Subcutaneous abdominal adipose tissue (tissue), 5 donors: ENCODE measurements around the gene SDS.

ENCODE experiments used
- H3K27ac ChIP-seq: one replicate; pipeline ENCODE4 v1.7.0; 2013; ENCODE audit warnings: low read depth, mild to moderate bottlenecking, inconsistent platforms, low read length, moderate library complexity
- H3K27me3 ChIP-seq, 5 donors: one replicate each; pipeline ENCODE4 v1.7.0; 2013; ENCODE audit warnings: low read length in 5 of 5, inconsistent platforms in 1 of 5; ENCODE audit not compliant: control insufficient read depth in 5 of 5, insufficient read depth in 4 of 5
- H3K36me3 ChIP-seq, 5 donors: one replicate each; pipeline ENCODE4 v1.7.0; 2013; ENCODE audit warnings: low read length in 5 of 5; ENCODE audit not compliant: control insufficient read depth in 5 of 5, insufficient read depth in 5 of 5
- H3K4me1 ChIP-seq, 5 donors: one replicate each; pipeline ENCODE4 v1.7.0; 2013; ENCODE audit warnings: low read length in 5 of 5, mild to moderate bottlenecking in 3 of 5, moderate library complexity in 1 of 5; ENCODE audit not compliant: control insufficient read depth in 5 of 5, insufficient read depth in 5 of 5
- H3K4me3 ChIP-seq, 5 donors: one replicate each; pipeline ENCODE4 v1.7.0; 2013; ENCODE audit warnings: low read length in 5 of 5, low read depth in 1 of 5
- H3K9ac ChIP-seq, 5 donors: one replicate each; pipeline ENCODE4 v1.7.0; 2013; ENCODE audit warnings: low read length in 5 of 5, mild to moderate bottlenecking in 4 of 5, moderate library complexity in 3 of 5
- H3K9me3 ChIP-seq, 5 donors: one replicate each; pipeline ENCODE4 v1.7.0; 2013; ENCODE audit warnings: low read length in 5 of 5; ENCODE audit not compliant: control insufficient read depth in 5 of 5
- donor health status: healthy.
- donor health status: healthy.
- donor health status: healthy.
- donor health status: healthy.
- donor health status: healthy.

Gene SDS

GRCh38 chr12:113440336-113440735, 36.6 kb upstream of the SDS start:
- Histone ChIP-seq H3K27me3 (peaks cover 4 to 18% (median 13%) of the 10 kb centered on the region in 5 donors), H3K9ac (no peak overlapping the region), H3K9me3 (peaks cover 0 to 3% (median 0%) of the 10 kb centered on the region in 5 donors), H3K36me3 (no peaks in the 10 kb centered on the region), H3K4me3 (no peak overlapping the region), H3K27ac (no peak overlapping the region), H3K4me1 (no peaks in the 10 kb centered on the region)

DNA sequence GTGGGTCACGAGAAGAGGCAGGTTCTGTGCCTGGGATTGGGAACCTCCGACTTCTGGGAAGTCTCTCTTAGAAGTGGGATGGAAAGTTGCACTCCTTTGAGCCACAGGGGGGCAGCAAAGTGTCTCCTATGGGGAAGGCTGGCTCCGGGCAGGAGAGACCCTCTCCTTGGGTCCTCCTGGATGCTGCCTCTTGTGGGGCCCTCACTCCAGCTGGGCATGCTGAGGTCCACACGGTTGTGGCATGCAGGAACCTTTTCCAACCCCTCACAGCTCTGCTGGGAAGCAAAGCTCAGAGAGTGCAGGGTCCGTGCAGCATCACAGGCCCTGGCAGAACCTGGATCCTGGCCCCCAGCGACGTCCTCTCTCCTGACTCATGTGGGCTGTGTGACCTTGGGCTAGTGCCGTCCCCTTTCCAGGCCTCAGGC, 35.9 kb upstream of the SDS start:
- no peaks in the 10 kb centered on the region for H3K36me3 ChIP-seq
- H3K9ac ChIP-seq, result no peak overlapping the region
- H3K9me3 ChIP-seq, result no peaks in the 10 kb centered on the region
- peaks cover 4 to 18% (median 13%) of the 10 kb centered on the region in 5 donors for H3K27me3 ChIP-seq
- no peak overlapping the region for H3K4me3 ChIP-seq
- no peak overlapping the region for H3K27ac ChIP-seq
- H3K4me1 ChIP-seq, result no peaks in the 10 kb centered on the region

DNA sequence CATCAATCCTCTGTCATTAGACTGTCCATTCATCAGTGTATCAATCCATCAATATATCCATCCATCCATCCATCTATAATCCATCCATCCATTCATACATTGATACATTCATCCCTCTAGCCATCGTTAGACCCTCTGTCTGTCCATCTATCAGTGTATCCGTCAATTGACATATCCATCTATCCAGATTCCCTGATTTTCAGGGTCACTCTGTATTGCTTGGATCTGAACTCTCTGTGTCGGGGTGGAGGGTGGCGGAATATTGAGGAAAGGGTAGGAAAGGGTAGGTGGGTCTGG, 35.6 kb upstream of the SDS start:
- Histone ChIP-seq H3K36me3 (no peaks in the 10 kb centered on the region), H3K4me1 (no peaks in the 10 kb centered on the region), H3K9me3 (no peaks in the 10 kb centered on the region), H3K27me3 (peaks cover 4 to 18% (median 12%) of the 10 kb centered on the region in 5 donors), H3K9ac (no peak overlapping the region), H3K27ac (no peak overlapping the region), H3K4me3 (no peak overlapping the region)

- H3K4me1 ChIP-seq, result peaks cover 0 to under 1% (median 0%) of the 10 kb centered on the region in 5 donors
- H3K36me3 ChIP-seq, result no peaks in the 10 kb centered on the region
- H3K4me3 ChIP-seq, result no peak overlapping the region
- H3K27ac ChIP-seq, result no peak overlapping the region
- H3K27me3 ChIP-seq, result peaks cover 4 to 18% (median 11%) of the 10 kb centered on the region in 5 donors
- no peaks in the 10 kb centered on the region for H3K9me3 ChIP-seq
- H3K9ac ChIP-seq, result no peak overlapping the region
These were observed 35.0 kb upstream of the SDS start for GRCh38 chr12:113438523-113439300.

DNA sequence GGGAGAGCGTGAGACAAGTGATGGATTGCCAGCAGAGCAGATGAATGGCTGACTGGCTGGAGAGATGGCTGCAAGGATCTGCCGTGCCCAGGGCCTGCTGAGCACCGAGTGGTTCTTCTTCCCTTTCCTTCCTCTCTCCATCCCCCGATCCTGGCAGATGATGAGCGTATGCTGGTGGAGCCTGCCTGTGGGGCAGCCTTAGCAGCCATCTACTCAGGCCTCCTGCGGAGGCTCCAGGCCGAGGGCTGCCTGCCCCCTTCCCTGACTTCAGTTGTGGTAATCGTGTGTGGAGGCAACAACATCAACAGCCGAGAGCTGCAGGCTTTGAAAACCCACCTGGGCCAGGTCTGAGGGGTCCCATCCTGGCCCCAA, 34.0 kb upstream of the SDS start:
- Histone ChIP-seq H3K9ac (no peak overlapping the region), H3K27me3 (peaks cover 4 to 16% (median 11%) of the 10 kb centered on the region in 5 donors), H3K4me1 (peaks cover 0 to 9% (median 7%) of the 10 kb centered on the region in 5 donors), H3K27ac (no peak overlapping the region), H3K36me3 (no peaks in the 10 kb centered on the region), H3K9me3 (no peaks in the 10 kb centered on the region), H3K4me3 (no peak overlapping the region)

DNA sequence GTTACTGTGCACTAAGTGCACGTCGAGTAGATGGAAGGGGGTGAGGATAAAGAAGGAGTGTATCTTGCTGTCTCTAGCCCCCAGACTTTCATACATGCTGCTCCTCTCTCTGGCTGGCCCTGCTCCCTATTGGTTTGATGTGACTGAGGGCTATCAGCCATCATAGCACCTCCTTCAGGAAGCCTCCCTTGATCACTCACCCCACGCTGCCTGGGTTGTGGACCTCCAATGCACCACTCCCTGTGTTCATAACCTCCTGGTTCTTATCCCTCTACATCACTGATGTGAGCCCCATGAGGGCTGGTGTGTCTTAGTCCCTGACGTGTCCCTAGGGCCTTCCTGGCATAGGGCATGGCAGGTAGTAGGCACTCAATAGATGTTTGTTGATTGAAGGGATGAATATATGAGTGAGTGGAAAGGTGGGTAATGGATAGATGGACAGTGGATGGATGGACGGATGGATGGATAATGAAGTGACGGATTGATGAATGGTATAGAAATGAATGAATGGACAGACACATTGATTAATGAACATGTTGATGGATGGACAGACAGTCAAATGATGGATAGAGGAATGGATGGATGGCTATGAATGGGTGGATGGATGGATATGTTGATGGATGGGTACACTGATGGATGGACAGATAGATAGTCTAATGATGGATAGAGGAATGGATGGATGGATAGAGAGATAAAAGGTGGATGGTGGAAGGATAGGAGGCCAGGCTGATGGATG, 33.5 kb upstream of the SDS start:
- Histone ChIP-seq H3K9ac (no peak overlapping the region), H3K36me3 (no peaks in the 10 kb centered on the region), H3K4me3 (no peak overlapping the region), H3K27me3 (peaks cover 4 to 16% (median 11%) of the 10 kb centered on the region in 5 donors), H3K9me3 (no peaks in the 10 kb centered on the region), H3K4me1 (peaks cover 0 to 12% (median 10%) of the 10 kb centered on the region in 5 donors), H3K27ac (no peak overlapping the region)

- Histone ChIP-seq H3K4me3 (no peak overlapping the region), H3K27me3 (peaks cover 4 to 14% (median 10%) of the 10 kb centered on the region in 5 donors), H3K9me3 (no peaks in the 10 kb centered on the region), H3K36me3 (no peaks in the 10 kb centered on the region), H3K4me1 (peaks cover 0 to 12% (median 10%) of the 10 kb centered on the region in 5 donors), H3K27ac (no peak overlapping the region), H3K9ac (no peak overlapping the region)
These were observed 32.9 kb upstream of the SDS start for GRCh38 chr12:113436586-113436985.

DNA sequence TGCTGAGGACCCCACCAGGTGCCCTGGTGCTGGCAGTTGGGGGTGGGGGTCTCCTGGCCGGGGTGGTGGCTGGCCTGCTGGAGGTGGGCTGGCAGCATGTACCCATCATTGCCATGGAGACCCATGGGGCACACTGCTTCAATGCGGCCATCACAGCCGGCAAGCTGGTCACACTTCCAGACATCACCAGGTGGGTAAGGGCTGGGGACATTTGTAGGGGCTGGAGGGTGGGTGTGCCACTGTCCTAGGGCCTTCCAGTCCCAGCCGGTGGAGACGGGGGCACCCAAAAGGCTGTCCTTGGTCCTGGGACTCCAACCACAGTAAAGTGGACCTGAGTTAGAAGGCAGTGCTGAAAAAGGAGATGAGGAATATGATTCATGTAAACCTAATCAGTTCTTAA, 31.7 kb upstream of the SDS start:
- Histone ChIP-seq H3K9ac (no peak overlapping the region), H3K4me3 (no peak overlapping the region), H3K9me3 (no peaks in the 10 kb centered on the region), H3K27ac (no peak overlapping the region), H3K4me1 (peaks cover 0 to 12% (median 10%) of the 10 kb centered on the region in 5 donors), H3K36me3 (no peaks in the 10 kb centered on the region), H3K27me3 (peaks cover 0 to 5% (median 3%) of the 10 kb centered on the region in 5 donors)

- Histone ChIP-seq H3K9ac (no peak overlapping the region), H3K27me3 (peaks cover 0 to under 1% (median 0%) of the 10 kb centered on the region in 5 donors), H3K4me3 (no peak overlapping the region), H3K36me3 (no peaks in the 10 kb centered on the region), H3K9me3 (no peaks in the 10 kb centered on the region), H3K27ac (no peak overlapping the region), H3K4me1 (peaks cover 0 to 12% (median 10%) of the 10 kb centered on the region in 5 donors)
These were observed 29.3 kb upstream of the SDS start for GRCh38 chr12:113432986-113433385.

DNA sequence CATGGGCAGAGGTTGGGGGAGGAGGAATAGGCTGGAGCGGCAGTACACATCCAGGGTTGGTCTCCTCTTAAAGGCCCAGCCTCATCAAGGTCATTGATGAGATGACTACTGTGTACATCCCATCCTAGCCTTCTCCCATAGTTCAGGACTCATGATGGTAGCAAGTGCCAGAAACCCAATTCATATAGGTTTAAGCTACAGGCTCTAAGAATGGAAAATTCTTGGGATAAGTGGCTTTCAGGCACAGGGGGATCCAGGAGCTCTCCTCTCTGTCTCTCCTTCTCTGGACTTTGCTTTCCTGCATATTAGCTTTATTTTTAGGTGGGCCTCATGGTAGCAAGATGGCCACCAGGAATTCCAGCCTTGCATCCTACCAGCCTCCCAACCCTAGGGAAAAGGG, 24.8 kb upstream of the SDS start:
- Histone ChIP-seq H3K36me3 (no peaks in the 10 kb centered on the region), H3K9ac (no peak overlapping the region), H3K27ac (no peak overlapping the region)

More for the DNA sequence above, 24.8 kb upstream of the SDS start:
- Histone ChIP-seq H3K9me3 (no peaks in the 10 kb centered on the region), H3K4me1 (peaks cover 0 to 12% (median 10%) of the 10 kb centered on the region in 5 donors), H3K27me3 (peaks cover 0 to 4% (median 0%) of the 10 kb centered on the region in 5 donors), H3K4me3 (no peak overlapping the region)
